ENCODE measurements around the gene NLE1.
"Not testable (repeated sequence)": the region's sequence is repeated elsewhere in the genome, so short reads cannot be mapped to it uniquely, and the experiment has no call there.

Gene NLE1

DNA sequence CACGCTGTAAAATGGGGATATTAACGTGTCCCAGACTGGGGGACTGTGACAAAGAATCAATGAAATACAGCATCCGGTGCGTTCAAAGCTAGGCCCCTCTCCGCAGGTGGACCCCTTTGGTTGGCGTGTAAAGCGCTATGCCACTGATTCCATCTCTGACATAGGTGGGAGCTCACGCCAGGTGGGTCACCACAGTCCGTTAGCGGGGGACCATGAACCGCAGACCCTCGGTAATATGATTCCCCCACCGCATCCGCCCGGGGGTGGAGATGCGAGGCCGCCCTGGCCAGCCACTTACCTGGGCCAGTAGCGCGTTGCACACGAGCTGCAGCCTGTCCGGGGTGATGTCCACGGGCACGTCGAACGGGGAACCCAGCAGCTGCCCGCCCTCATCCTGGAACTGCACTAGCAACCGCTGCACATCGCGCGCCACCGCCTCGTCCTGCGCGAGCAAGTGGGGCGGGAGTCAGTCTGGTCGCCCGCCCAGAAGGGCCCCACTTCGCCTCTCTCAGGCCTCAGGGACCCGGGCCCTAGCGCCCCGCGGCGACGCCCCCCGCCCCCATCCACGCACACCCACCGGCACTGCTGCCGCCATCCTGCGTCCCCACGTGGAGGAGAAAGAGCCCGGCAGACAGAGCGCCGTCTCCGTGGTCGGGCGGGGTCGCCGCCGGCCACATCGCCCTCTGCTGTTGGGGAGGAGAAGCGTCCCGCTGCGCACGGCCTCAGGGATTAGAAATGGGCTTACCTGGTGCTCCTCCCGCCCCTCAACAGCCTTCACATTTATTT, at the start of gene NLE1:
Gene NLE1, minus strand, starts transcription at position 623 of the 786 bp plus-strand sequence. Its CDS starts 28 bp downstream, at position 595.
- DNase-seq: peak; percentile 72 to 92 (median 82)

DNA sequence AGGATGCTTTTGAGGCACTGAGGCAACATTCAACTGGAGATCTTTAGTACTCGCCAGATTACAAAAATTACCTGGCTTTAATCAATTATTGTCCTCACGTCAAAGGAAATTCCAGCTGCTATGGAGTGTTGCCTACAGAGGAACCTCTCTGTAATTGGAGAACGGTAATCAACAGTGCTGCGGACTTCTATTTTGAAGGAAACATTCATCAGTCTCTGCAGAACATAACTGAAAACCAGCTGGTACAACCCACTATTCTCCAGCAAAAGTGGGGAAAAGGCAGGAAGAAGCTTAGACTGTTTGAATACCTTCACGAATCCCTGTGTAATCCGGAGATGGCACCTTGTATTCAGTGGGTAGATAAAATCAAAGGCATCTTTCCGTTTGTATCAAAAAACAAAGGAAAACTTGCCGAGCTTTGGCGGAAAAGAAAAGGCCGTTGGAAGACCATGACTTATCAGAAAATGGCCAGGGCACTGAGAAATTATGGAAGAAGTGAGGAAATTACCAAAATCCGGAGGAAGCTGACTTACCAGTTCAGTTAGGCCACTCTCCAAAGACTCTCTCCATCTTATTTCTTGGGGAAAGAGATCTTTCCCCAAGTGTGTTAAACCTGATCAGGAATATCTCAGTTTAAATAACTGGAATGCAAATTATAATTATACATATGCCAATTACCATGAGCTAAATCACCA, 49.0 kb upstream of the NLE1 start:
- no peak for DNase-seq

DNA sequence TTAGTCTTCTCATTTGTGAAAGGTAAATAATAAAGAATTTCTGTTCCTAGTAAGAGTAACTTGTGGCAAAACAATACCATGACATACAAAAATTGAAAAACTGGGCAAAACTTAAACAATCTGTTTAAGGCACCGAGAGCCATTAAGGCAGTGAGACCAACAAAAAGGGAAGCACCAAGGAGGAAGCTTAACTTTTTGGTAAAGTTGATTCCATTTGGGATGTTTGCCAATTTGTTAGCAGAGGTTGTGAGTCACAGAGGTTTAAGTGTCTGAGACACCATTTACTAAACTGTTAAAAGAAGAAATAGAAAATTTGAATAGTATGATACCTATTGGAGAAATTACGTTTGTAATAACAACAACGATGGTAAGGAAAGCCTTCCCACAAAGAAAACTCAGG, 47.2 kb upstream of the NLE1 start:
- no peak for DNase-seq

DNA sequence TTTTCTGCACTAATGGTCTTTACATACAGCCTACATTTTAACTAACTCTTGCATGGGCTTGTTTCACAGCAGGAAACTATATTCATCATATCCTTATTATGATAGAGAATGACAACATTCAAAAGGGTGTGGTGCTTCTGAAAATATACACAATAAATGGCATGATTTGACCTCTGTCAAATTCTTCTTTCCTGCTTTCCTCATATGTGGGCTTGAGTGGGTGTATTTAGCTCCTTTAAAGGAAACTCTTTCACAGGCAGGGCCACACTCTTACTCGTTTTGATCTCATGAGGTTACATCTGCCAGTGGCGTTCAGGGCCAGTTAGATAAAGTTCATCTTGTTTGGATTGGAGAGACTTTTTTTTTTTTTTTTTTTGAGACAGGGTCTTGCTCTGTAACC, 46.0 kb upstream of the NLE1 start:
- DNase-seq: peak in 4 of 6 experiments; percentile 3 to 57 (median 41)

DNA sequence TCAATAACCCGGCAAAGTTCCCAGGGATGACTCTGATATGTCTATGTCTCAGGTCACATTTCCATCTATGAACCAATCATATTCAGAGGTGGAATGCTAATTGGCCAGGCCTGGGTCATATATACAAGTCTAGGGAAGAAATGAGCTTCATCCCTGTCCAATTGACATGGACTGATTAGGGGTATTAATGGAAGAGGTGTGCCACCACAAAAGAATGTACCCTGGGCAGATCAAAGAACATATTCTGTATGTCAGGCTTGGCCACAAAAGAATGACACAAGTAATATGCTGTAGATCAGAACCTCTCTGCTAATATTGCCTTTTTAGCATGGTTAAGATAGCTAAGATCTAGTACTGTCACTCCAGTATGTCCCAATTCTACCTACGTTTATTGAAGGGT, 45.4 kb upstream of the NLE1 start:
- no peak for DNase-seq

DNA sequence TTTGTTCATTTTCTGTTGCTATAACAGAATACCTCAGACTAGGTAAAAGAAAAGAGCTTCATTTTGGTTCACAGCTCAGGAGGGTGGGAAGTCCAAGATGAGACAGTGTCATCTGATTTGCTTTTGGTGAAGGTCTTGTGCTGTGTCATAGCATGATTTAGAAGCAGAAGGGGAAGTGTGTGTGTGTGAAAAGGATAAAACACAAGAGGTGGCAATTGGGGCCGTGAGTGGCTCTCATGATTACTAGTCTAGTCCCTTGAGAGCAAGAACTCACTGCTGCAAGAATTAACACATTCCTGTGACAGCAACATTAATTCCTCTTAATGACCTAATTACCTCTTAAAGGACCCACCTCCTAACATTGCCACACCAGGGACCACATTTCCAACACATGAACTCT, 43.7 kb upstream of the NLE1 start:
- no peak for DNase-seq

DNA sequence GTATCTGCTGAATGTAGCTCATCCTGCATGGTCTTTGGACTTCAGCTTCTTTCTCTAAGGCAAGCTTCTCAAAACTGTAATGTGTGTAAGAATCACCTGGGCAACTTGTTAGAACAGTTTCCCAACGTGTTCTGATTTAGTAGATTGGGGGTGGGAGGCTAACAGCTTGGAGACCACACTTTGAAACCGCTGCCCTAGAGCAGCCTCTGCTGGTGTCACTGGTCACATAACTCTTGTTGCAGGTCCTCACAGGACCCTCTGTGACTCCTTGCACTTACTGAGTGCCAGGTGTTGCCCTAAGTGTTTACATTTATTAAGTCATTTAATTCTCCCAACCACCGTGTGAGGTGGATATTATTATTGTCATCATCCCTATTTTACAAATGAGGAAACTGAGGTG, 42.2 kb upstream of the NLE1 start:
- no peak for DNase-seq

DNA sequence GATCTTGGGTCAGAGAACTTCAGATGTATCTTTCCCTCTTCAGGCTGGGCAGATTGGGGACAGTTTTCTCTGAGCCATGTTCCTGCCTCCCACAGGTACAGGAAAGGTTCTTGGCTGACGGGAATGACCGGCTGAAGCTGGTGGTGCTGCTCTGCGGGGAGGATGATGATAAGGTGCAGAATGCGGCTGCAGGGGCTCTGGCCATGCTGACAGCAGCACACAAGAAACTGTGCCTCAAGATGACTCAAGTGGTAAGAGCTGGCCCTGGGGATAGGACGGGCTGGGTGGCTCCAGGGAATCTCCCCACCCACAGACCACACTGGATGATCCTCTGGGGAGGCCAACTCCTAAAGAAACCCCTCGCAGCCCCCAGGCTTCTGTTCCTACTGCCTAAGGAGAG, 41.2 kb upstream of the NLE1 start:
- no peak for DNase-seq

DNA sequence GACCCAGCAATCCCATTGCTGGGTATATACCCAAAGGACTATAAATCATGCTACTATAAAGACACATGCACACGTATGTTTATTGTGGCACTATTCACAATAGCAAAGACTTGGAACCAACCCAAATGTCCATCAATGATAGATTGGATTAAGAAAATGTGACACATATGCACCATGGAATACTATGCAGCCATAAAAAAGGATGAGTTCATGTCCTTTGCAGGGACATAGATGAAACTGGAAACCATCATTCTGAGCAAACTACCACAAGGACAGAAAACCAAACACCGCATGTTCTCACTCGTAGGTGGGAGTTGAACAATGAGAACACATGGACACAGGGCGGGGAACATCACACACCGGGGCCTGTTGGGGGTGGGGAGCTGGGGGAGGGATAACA, 37.3 kb upstream of the NLE1 start:
- DNase-seq: not testable (repeated sequence)

DNA sequence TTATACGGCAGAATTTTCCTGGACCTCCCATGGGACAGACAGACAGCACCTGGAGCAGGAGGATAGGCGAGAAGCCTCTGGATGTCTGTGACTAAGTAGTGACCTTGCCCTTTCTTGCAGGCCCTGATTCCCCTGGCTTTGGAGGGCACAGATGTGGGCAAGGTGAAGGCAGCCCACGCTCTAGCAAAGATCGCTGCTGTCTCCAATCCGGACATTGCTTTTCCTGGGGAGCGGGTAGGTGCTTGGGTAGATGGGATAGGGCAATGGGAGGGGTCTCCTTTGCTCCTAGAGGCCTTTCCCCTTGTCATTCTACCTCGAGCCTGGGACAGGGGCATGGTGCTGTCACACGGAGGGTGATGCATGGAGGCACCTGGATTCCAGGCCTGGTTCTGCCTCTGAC, 34.8 kb upstream of the NLE1 start:
- DNase-seq: no peak

DNA sequence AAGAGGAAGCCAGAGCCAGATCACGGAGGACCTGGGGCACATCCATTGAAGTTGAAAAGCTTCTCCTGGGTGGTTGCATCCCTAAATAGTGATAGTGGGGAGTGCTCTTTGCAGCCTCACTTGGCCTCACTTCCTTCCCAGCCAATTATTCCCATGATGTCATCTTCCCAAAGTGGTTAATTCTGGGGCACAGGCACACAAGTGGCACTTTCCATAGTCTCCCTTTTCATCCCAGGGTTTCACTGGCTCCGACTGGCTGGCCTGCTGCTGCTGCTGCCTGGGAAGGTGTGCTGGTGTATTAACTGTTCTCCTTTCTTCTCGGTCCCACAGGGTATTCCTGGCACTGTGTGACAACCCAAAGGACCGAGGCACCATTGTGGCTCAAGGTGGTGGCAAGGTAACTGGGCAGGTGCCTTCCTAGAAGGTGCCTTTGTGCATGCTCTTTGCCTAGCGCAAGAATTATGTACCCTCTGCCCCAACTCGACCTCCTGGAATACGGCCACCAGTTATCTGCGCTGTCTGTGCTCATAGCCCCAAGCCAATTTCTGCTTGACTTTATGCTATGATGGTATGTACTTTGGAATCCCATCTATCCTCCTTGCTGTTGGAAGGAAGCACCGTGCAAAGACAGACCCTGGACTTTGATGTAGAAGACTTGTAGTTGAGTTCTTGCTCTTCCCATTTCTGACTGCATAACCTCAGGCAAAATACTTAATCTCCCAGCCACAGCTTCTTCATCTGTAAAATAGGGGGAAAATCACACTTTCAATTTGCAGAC, 33.7 kb upstream of the NLE1 start:
- DNase-seq: no peak

DNA sequence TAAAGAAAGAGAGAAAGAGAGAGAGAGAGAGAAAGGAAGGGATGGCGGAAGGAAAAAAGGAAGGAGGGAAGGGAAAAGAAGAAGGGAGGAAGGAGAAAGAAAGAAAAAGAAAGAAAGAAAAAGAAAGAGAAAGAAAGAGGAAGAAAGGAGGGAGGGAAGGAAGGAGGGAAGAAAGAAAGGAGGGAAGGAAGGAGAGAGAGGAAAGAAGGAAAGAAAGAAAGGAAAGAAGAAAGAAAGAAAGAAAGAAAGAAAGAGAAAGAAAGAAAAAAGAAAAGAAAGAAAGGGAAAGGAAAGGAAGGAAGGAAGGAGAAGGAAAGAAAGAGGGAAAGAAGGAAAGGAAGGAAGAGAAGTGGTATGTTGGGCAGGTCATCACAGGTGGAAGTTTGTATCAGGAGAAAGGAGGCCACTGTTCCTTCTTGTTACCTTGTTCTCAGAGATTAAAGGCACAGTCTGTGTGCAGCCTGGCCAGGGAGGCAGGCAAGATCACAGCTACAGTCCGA, 32.8 kb upstream of the NLE1 start:
- DNase-seq: no peak

DNA sequence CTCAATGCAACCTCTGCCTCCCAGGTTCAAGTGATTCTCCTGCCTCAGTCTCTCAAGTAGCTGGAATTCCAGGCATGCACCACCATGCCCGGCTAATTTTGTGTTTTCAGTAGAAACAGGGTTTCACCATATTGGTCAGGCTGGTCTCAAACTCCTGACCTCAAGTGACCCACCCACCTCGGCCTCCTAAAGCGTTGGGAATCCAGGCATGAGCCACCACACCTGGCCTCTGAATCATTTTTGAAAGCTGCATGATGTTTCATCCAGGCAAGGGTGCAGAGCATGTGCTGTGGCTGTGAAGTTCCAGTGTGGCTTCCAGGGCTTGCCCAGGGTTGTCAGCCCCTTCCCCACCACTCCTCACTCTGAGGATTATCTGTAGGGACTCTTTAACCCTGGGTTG, 30.2 kb upstream of the NLE1 start:
- DNase-seq: not testable (repeated sequence)

DNA sequence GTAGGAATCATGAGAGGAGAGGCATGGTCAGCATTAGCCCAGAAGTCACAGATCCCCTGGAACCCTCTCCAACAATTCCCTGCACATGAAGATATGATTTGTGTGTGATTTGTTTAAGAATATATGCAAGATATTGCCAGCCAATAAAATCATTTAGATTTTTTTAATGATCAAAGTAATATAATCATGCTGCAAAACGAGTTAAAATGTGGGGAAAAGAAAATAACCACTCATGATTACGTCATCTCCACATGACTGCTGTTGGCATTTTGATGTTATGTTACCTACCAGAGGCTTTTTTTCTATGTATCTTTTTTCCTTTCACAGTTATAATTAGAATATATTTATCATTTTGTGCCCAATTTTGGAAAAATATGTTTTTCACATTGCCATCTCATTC, 29.7 kb upstream of the NLE1 start:
- peak in 3 of 6 experiments; percentile 47 to 73 (median 66) for DNase-seq

DNA sequence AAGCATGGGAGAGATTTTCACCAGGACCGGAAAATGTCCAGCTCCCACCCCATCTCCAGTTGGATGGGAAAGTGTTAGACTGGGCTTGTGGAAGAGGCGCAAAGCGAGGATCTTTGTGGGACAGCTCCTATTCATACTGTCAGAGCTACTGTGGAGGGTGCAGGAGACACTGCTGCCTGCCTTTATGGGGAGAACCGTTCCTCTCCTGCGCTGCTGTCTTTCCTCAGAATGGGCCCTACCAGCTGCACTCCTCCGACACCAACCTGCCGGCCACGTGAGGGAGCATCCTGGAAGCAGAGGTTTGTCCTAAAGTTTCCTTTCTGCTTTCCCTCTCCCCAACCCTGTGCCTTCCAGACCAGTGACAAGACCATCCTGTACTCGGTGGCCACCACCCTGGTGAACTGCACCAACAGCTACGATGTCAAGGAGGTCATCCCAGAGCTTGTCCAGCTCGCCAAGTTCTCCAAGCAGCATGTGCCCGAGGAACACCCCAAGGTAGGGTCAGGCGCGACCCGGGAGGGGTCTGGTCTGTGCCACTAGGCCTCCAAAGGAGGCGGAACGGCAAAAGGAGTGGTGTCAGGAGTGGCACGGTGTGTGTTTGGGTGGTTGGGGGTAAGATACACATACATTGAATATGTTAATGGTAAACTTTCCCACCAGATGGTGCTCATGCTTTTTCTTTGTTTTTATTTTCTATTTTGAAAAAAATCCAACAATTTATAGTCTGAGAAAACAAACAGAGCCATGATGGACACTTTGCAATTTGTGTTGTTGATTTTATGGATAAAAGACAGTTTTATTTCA, 29.1 kb upstream of the NLE1 start:
- DNase-seq: peak in 4 of 6 experiments; percentile 19 to 77 (median 66)

DNA sequence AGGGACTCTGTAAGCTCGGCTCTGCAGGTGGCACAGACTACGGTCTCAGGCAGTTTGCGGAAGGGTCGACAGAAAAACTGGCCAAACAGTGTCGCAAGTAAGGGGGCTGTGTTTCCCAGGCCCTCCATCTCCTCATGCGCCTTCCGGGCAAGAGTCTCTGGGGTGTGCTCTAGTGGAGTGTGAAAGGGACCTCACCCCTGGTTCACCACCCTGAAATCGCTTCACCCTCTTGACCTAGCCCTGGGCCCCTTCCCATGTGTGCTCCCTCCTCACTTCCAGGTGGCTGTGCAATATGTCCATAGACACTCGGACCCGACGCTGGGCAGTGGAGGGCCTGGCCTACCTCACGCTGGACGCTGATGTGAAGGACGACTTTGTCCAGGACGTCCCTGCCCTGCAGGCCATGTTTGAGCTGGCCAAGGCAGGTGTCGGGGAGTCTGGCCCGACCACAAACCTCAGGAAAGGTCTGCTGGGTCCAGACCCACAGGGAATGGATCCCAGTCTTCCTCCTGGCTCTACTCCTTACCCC, 27.8 kb upstream of the NLE1 start:
- DNase-seq: no peak

DNA sequence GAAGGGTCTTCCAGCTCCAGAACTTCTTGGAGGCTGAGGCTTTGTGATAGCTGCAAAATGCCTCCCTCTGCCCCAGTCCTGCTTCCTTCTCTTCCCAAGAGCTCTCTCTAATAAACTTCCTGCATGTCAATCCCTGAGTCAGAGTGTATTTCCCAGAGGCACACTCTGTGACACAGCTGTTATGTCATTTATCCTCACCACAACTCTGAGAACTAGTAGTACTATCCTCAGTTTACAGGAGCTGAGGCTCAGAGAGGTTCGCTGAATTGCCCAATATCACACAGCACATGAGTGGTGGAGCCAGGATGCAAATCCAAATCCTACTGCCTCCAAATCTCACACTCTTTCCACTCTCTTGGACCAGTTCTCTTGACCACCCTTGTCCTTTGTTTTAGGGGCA, 25.6 kb upstream of the NLE1 start:
- DNase-seq: no peak

DNA sequence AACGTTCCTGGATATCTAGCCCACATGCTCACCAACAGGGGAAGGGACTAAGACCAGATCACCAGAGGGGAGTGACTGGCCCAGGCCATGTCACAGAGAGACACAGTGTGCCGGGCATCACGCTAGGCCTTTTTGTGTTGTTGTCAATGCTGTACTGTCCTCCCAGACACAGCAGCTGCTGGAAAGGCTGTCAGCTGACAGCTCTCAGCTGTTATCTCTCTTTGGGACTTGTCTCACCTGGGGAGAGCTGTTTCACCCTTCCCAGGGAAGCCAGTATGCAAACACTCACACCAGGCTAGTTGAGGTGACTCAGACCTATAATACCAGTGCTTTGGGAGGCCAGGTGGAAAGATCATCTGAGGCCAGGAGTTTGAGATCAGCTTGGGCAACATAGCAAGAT, 24.9 kb upstream of the NLE1 start:
- DNase-seq: no peak

DNA sequence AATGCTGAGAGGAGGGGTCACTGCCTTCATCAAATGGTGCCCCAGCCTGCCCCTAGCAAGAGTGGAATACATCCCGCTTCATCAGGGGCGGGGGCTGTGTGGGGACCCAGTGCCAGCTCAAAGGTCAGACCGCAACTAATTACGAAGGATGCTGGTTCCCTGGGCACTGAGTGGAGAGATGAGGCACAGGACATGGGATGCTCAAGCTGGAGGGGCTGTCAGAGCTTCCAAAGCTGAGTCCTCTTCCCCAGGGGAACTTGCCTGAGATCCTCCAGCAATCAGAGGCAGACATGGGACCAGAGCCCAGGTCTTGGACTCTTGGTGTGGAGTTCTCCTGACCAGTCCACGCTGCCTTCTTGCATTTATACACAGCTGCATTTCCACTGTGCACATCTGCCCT, 24.4 kb upstream of the NLE1 start:
- no peak for DNase-seq

DNA sequence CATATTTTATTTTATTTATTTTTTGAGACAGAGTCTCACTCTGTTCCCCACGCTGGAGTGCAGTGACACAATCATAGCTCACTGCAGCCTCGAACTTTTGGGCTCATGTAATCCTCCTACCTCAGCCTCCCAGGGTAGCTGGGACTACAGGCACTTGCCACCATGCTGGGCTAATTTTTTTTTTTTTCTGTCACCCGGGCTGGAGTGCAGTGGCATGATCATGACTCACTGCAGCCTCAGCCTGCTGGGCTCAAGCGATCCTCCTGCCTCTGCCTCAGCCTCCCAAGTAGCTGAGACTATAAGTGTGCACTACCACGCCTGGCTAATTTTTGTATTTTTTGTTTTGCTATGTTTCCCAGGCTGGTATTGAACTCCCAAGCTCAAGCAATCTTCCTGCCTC, 22.6 kb upstream of the NLE1 start:
- DNase-seq: no peak

DNA sequence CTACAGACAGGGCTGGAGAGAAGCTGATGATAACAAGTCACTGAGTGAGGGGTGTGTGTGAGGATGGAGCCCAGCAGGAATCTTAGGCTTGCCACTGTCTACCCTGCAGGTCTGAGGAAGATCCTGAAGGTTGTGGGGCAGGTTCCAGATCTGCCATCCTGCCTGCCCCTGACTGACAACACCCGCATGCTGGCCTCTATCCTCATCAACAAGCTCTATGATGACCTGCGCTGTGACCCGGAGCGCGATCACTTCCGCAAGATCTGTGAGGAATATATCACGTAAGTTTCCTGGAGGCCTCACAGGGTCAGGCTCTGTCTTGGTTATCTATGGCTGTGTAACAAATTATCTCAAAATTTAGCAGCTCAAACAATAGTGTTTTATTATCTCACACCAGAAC, 21.8 kb upstream of the NLE1 start:
- DNase-seq: no peak

DNA sequence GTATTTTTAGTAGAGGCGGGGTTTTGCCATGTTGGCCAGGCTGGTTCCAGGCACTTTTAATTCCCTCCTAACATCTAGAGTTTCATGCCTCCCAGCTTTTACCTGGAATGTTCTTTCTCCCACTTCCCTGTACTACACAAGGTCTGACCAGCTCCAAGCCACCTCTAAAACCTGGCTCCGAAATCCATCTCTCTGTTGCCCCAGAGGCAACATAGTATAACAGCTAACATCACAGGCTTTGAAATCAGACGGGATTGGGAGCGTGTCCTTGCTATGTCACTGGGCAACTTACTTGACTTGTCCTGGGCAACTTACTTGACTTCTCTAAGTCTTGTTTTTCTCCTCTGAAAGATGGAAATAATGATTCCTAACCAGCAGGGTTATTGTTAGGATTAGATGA, 20.7 kb upstream of the NLE1 start:
- DNase-seq: no peak
